CD4-positive, alpha-beta memory T cell (primary cell): ENCODE measurements around the gene LRRC70. TPM values are rescaled to one million over a fixed set of nuclear protein-coding genes. Genes with fewer than 3 reads are reported as not detected.

Experiments
- CTCF ChIA-PET: fragments of 350-600 bp; sonication (Branson Sonifier 250); formaldehyde crosslinking; loops from one replicate; lab custom pipeline; 2021; ENCODE audit warnings: inconsistent platforms; ENCODE audit not compliant: partially characterized antibody; lab: Charles Lee
- POLR2A ChIA-PET: fragments of 350-600 bp; sonication (Branson Sonifier 250); formaldehyde crosslinking; loops from one replicate; lab custom pipeline; 2021; ENCODE audit not compliant: partially characterized antibody; lab: Charles Lee
- DNase-seq, 5 donors: peaks; one replicate each; pipeline versions ENCODE4 v3.0.0 to v3.0.0-alpha.2; 2020 to 2022; ENCODE audit warnings: mixed read lengths in 1 of 5
- H3K27ac ChIP-seq: one replicate; pipeline ENCODE4 v1.7.0; 2013; ENCODE audit warnings: low read depth, low read length
- H3K27me3 ChIP-seq: 2 replicates; pipeline ENCODE4 v1.7.0; 2013; ENCODE audit warnings: mild to moderate bottlenecking, low read length, moderate library complexity; ENCODE audit not compliant: insufficient read depth
- H3K36me3 ChIP-seq: 2 replicates; pipeline ENCODE4 v1.7.0; 2013; ENCODE audit warnings: mild to moderate bottlenecking, low read length, moderate library complexity; ENCODE audit not compliant: insufficient read depth
- H3K4me1 ChIP-seq: 2 replicates; pipeline ENCODE4 v1.7.0; 2013; ENCODE audit warnings: mild to moderate bottlenecking, low read length, moderate library complexity; ENCODE audit not compliant: insufficient read depth
- H3K4me3 ChIP-seq, 2 donors: one replicate each; pipeline ENCODE4 v1.7.0; 2013; ENCODE audit warnings: low read length in 2 of 2, mild to moderate bottlenecking in 1 of 2
- H3K9me3 ChIP-seq, 2 donors: one replicate each; pipeline ENCODE4 v1.7.0; 2013; ENCODE audit warnings: low read length in 2 of 2, control low read depth in 1 of 2; ENCODE audit not compliant: control insufficient read depth in 1 of 2
- H3K27ac Mint-ChIP-seq, 7 donors: one replicate each; pipeline ENCODE4 v1.8.0; 2020 to 2021; ENCODE audit warnings: mixed read lengths in 7 of 7, mild to moderate bottlenecking in 6 of 7, inconsistent platforms in 3 of 7, moderate library complexity in 3 of 7
- H3K27me3 Mint-ChIP-seq, 2 donors: one replicate each; pipeline ENCODE4 v1.8.0; 2020 to 2021; ENCODE audit warnings: mixed read lengths in 2 of 2
- H3K36me3 Mint-ChIP-seq, 2 donors: one replicate each; pipeline ENCODE4 v1.8.0; 2020 to 2021; ENCODE audit warnings: mixed read lengths in 2 of 2, inconsistent platforms in 1 of 2, mild to moderate bottlenecking in 1 of 2
- H3K4me1 Mint-ChIP-seq, 4 donors: one replicate each; pipeline ENCODE4 v1.8.0; 2020 to 2021; ENCODE audit warnings: mixed read lengths in 4 of 4, mild to moderate bottlenecking in 1 of 4
- H3K4me3 Mint-ChIP-seq, 8 donors: one replicate each; pipeline ENCODE4 v1.8.0; 2020 to 2021; ENCODE audit warnings: mixed read lengths in 8 of 8, mild to moderate bottlenecking in 7 of 8, moderate library complexity in 6 of 8, inconsistent platforms in 3 of 8
- H3K9me3 Mint-ChIP-seq, 8 donors: one replicate each; pipeline ENCODE4 v1.8.0; 2020 to 2021; ENCODE audit warnings: mixed read lengths in 8 of 8, mild to moderate bottlenecking in 5 of 8, inconsistent platforms in 3 of 8, moderate library complexity in 1 of 8
- intact Hi-C: fragments of 100-400 bp; cut with micrococcal nuclease; formaldehyde crosslinking; loops from one replicate; pipeline ENCODE4 v1.15.1; 2023
- polyA plus RNA-seq, 2 donors: library from polyadenylated mRNA; unstranded; fragments of 300-500 nt; fragmentation: Illumina TruSeq; gene quantifications; one replicate each; pipeline ENCODE4 v1.2.3, GENCODE V29; 2021
- total RNA-seq, 2 experiments: library from RNA; stranded (reverse); gene quantifications; one replicate each; pipeline ENCODE4 v1.2.3, GENCODE V29; 2021

LRRC70 gene, protein sequence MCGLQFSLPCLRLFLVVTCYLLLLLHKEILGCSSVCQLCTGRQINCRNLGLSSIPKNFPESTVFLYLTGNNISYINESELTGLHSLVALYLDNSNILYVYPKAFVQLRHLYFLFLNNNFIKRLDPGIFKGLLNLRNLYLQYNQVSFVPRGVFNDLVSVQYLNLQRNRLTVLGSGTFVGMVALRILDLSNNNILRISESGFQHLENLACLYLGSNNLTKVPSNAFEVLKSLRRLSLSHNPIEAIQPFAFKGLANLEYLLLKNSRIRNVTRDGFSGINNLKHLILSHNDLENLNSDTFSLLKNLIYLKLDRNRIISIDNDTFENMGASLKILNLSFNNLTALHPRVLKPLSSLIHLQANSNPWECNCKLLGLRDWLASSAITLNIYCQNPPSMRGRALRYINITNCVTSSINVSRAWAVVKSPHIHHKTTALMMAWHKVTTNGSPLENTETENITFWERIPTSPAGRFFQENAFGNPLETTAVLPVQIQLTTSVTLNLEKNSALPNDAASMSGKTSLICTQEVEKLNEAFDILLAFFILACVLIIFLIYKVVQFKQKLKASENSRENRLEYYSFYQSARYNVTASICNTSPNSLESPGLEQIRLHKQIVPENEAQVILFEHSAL
- total RNA-seq (1 to 10 TPM in 1 of 2 experiments, under 1 TPM in 1; 0.83 to 1.4 TPM), polyA plus RNA-seq (under 1 TPM; 0.17 to 0.33 TPM)

GRCh38 chr5:62578540-62578939 lies at the start of gene LRRC70:
LRRC70 (plus strand) TSS chr5:62578819; CDS start chr5:62579439, 620 bp downstream.
- Histone ChIP-seq H3K27ac (peak within 1 kb of the TSS; percentile 20), H3K4me3 (no peak within 1 kb of the TSS), H3K9me3 (no peaks in the 10 kb centered on the region), H3K36me3 (no peaks in the 10 kb centered on the region), H3K27me3 (no peaks in the 10 kb centered on the region), H3K4me1 (peaks cover 22% of the 10 kb centered on the region)
- CTCF ChIA-PET = interaction anchor here (1.2 kb wide), 2 partner anchors 16 to 59 kb away, joined by 3 read pairs; no protein-coding TSS in a partner anchor
- peaks cover 21 to 36% (median 30%) of the 10 kb centered on the region in 4 donors for H3K4me1 Mint-ChIP-seq
- H3K4me3 Mint-ChIP-seq = peak within 1 kb of the TSS; percentile 71 to 87 (median 80)
- peak within 1 kb of the TSS; percentile 71 to 98 (median 92) for H3K27ac Mint-ChIP-seq
- no peaks in the 10 kb centered on the region for H3K27me3 Mint-ChIP-seq
- POLR2A ChIA-PET = interaction anchor here (0.6 kb wide), 1 partner anchor 102 kb away, joined by 6 read pairs; no protein-coding TSS in a partner anchor
- H3K36me3 Mint-ChIP-seq = peaks cover 7 to 27% of the 10 kb centered on the region in 2 donors
- DNase-seq = peak; percentile 43 to 87 (median 82)
- H3K9me3 Mint-ChIP-seq = no peaks in the 10 kb centered on the region
- intact Hi-C loops = loop anchor here (5.0 kb wide), 1 partner anchor 166 kb away; the partner anchor contains the start of gene IPO11

DNA sequence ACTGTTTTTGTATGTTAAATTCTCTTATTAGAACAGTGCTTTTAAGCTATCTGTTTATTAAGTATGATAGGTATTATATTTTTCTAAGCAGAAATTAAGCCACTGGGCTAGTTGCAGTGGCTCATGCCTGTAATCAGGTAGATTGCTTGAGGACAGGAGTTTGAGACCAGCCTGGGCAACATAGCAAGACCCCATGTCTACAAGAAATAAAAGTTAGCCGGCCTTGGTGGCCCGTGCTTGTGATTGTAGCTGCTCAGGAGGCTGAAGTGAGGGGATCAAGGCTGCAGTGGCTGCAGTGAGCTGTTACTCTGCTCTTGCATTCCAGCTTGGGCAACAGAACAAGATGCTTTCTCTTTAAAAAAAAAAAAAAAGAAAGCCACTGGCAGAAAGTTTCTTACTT lies 45.0 kb upstream of the LRRC70 start:
- Histone ChIP-seq H3K4me1 (no peaks in the 10 kb centered on the region), H3K36me3 (no peaks in the 10 kb centered on the region), H3K9me3 (no peaks in the 10 kb centered on the region), H3K4me3 (no peak overlapping the region), H3K27ac (no peak overlapping the region), H3K27me3 (no peaks in the 10 kb centered on the region)
- Mint-ChIP-seq H3K9me3 (no peaks in the 10 kb centered on the region), H3K27ac (no peak overlapping the region), H3K36me3 (peaks cover 24 to 32% of the 10 kb centered on the region in 2 donors), H3K4me1 (no peaks in the 10 kb centered on the region), H3K27me3 (no peaks in the 10 kb centered on the region), H3K4me3 (no peak overlapping the region)
- POLR2A ChIA-PET = no interaction called here
- intact Hi-C loops = no loop called here
- CTCF ChIA-PET = no interaction called here
- no peak for DNase-seq

DNA sequence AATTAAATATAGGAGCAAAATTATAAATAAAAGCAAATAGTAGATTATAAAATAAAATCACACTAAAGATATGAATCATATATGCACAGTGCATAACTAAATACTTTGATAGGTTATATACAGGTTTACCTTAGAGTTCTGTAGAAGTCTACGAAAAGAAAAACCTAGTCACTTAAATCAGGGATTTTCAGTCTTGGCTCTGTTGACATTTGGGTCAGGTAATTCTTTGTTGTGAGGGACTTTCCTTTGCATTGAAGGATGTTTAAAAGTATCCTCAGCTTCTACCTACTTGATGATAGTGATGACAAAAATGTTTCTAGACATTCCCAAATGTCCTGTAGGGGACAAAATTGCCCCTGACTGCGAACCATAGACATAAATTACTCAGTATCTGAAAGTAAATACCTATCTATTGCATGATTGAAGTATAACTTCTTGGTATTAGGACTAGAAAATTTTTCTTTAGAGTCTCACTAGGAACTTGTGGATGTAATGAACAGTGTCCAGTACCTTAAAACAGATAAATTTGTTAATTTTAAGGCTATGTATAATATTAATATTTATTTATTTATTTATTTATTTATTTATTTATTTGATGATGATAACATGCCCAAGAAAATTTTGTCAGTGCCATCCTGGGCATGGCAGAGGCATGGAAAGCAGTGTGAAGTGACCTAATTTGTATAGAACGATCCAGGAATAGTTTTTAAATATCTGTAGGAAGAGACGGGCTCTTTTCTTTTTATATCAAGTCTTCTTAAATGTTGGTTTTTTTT lies 44.0 kb upstream of the LRRC70 start:
- Mint-ChIP-seq H3K9me3 (peaks cover 0 to 2% (median 0%) of the 10 kb centered on the region in 8 donors), H3K36me3 (peaks cover 32 to 41% of the 10 kb centered on the region in 2 donors), H3K4me1 (no peaks in the 10 kb centered on the region), H3K4me3 (no peak overlapping the region), H3K27me3 (no peaks in the 10 kb centered on the region), H3K27ac (no peak overlapping the region)
- intact Hi-C loops = no loop called here
- no peak overlapping the region for H3K4me3 ChIP-seq
- H3K27ac ChIP-seq = no peak overlapping the region
- H3K36me3 ChIP-seq = no peaks in the 10 kb centered on the region
- POLR2A ChIA-PET = no interaction called here
- no peak for DNase-seq
- no peaks in the 10 kb centered on the region for H3K4me1 ChIP-seq
- no peaks in the 10 kb centered on the region for H3K9me3 ChIP-seq
- H3K27me3 ChIP-seq = no peaks in the 10 kb centered on the region
- CTCF ChIA-PET = no interaction called here

DNA sequence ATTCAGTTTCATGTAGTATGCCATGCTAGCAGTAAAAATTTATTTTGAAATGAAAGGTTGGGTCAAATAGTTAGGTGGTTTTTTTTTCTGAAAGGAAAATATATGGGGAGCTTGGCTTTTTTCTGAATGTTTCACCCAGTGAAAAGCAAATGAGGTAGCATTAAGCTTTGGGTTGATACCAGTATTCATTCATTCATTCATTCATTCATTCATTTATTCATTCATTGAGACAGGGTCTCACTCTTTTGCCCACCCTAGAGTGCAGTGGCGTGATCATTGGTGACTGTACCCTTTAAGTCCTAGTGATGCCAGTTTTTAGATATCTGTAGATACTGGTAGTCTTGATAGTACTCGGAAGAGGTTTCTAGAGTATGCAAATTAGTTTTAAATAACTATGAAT lies 42.4 kb upstream of the LRRC70 start:
- H3K27me3 ChIP-seq = no peaks in the 10 kb centered on the region
- H3K27me3 Mint-ChIP-seq = no peaks in the 10 kb centered on the region

GRCh38 chr5:62536783-62537182 lies 41.8 kb upstream of the LRRC70 start:
- CTCF ChIA-PET = no interaction called here

More for the DNA sequence above, 42.4 kb upstream of the LRRC70 start:
- ChIA-PET CTCF (no interaction called here), POLR2A (no interaction called here)
- intact Hi-C loops = no loop called here
- no peak for DNase-seq
- Histone ChIP-seq H3K4me1 (no peaks in the 10 kb centered on the region), H3K27ac (no peak overlapping the region), H3K4me3 (no peak overlapping the region), H3K9me3 (no peaks in the 10 kb centered on the region), H3K36me3 (no peaks in the 10 kb centered on the region)
- no peak overlapping the region for H3K27ac Mint-ChIP-seq
- peaks cover 35 to 42% of the 10 kb centered on the region in 2 donors for H3K36me3 Mint-ChIP-seq
- peaks cover 0 to 2% (median 0%) of the 10 kb centered on the region in 8 donors for H3K9me3 Mint-ChIP-seq
- H3K4me1 Mint-ChIP-seq = no peaks in the 10 kb centered on the region
- no peak overlapping the region for H3K4me3 Mint-ChIP-seq

DNA sequence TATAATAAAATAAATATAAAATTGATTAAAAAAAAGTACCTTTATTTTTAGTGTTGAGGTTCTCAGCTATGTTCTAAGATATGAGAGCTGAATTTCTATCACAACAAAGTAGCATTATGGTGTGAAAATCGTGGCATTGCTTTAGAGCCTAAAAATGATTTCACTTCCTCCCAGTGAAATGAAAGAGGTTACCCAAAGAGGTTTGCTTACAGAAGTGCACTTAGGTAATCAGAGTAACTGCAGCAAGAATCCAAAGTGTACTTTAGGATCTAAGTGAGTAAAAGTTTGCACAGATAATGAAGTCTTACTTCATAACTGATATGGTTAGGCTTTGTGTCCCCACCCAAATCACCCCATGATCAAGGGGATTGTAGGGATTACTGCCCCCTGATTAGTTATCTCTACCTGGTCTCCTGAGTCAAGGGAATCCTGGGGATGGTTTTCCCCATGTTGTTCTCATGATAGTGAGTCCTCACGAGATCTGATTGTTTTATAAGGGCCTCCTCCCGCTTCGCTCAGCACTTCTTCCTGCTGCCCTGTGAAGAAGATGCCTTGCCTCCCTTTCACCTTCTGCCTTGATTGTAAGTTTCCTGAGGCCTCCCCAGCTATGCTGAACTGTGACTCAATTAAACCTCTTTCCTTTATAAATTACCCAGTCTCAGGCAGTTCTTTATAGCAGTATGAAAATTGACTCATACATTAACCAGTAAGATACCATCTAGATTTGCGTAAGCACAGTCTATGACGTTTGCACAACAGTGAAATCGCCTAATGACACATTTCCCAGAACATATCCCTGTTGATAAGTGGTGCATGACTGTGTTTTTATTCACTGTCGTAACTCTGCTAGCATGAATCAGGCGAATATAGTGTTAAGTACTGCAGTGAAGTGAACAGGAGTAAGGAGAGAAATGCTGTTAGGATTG lies 40.3 kb upstream of the LRRC70 start:
- Mint-ChIP-seq H3K4me1 (no peaks in the 10 kb centered on the region), H3K9me3 (peaks cover 0 to 2% (median 0%) of the 10 kb centered on the region in 8 donors), H3K27me3 (no peaks in the 10 kb centered on the region), H3K27ac (no peak overlapping the region), H3K36me3 (peaks cover 35 to 37% of the 10 kb centered on the region in 2 donors), H3K4me3 (no peak overlapping the region)
- DNase-seq = no peak
- intact Hi-C loops = no loop called here
- CTCF ChIA-PET = no interaction called here
- Histone ChIP-seq H3K9me3 (no peaks in the 10 kb centered on the region), H3K4me1 (no peaks in the 10 kb centered on the region), H3K4me3 (no peak overlapping the region), H3K27me3 (no peaks in the 10 kb centered on the region), H3K36me3 (no peaks in the 10 kb centered on the region), H3K27ac (no peak overlapping the region)
- POLR2A ChIA-PET = no interaction called here

More at GRCh38 chr5:62536783-62537182, 41.8 kb upstream of the LRRC70 start:
- H3K27ac Mint-ChIP-seq = no peak overlapping the region
- no peak overlapping the region for H3K27ac ChIP-seq
- DNase-seq = no peak
- H3K4me3 ChIP-seq = no peak overlapping the region
- POLR2A ChIA-PET = no interaction called here
- H3K4me1 ChIP-seq = no peaks in the 10 kb centered on the region
- peaks cover 0 to 2% (median 0%) of the 10 kb centered on the region in 8 donors for H3K9me3 Mint-ChIP-seq
- H3K4me3 Mint-ChIP-seq = no peak overlapping the region
- H3K27me3 Mint-ChIP-seq = no peaks in the 10 kb centered on the region
- H3K36me3 Mint-ChIP-seq = peaks cover 33 to 37% of the 10 kb centered on the region in 2 donors
- H3K4me1 Mint-ChIP-seq = no peaks in the 10 kb centered on the region
- no peaks in the 10 kb centered on the region for H3K27me3 ChIP-seq
- intact Hi-C loops = no loop called here
- no peaks in the 10 kb centered on the region for H3K9me3 ChIP-seq
- H3K36me3 ChIP-seq = no peaks in the 10 kb centered on the region
